Measurements from ENCODE around the gene ZNF865.

ZNF865 gene

DNA sequence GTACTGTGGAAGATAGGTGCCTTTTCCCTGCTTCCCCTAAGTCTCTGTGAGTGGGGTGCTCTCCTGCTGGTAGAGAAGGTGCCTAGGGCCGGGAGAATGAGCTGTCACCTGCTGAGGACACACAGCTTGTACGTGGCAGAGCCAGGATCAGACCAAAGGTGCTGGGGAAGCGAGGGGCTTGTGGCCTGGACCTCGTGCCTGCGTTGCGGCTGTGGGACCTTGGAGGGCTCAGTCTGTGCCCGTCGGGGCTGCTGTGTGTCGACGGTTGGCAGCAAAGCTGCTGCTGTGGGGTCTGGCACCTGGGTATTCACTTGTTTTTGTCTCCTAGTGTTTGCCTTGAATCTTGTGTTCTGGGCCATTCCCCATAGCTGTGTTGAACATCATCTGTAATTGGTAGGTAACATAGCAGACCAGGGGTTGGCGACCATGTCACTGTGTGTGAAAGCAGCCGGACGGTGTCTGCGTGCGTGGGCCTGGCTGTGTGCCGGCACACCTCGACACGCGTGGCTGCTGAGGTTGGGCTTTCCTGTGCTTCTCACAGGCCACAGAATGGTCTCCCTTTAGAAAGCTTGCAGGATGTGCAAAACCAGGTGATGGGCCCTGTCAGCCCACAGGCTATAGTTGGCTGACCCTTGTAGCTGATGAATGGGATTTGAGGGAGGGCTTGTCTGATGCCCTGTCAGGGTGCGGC, 58.5 kb downstream of the ZNF865 start:
- no peak for DNase-seq

GRCh38 chr19:55666343-55667005, 61.0 kb downstream of the ZNF865 start:
- no peak for DNase-seq

Data from activated CD8-positive, alpha-beta memory T cell treated with anti-CD3 and anti-CD28 coated beads, Interleukin-2, amount 50 U/mL, for 48 hours (primary cell).